Measurements from ENCODE around the gene TEC.

GRCh38 chr4:48295116-48295515, 25.5 kb upstream of the TEC start:
- TF ChIP-seq CTCF (IDR thresholded peaks at IDR 0.05) (no peak), POLR2A (IDR thresholded peaks at IDR 0.05) (no peak)

Measured in thyroid gland (tissue), 4 donors.